Common myeloid progenitor, CD34-positive (primary cell): ENCODE measurements around the gene CHMP2A.

Experiments used
- CTCF ChIA-PET: fragments of 350-600 bp; sonication (Branson Sonifier 250); formaldehyde crosslinking; loops from one replicate; lab custom pipeline; 2021; ENCODE audit warnings: antibody characterized with exemption; lab: Charles Lee
- POLR2A ChIA-PET: fragments of 350-600 bp; sonication (Branson Sonifier 250); formaldehyde crosslinking; loops from one replicate; lab custom pipeline; 2021; ENCODE audit warnings: antibody characterized with exemption; lab: Charles Lee
- DNase-seq, 3 donors: peaks; one replicate each; pipeline versions ENCODE4 v3.0.0 to v3.0.0-alpha.2; 2013
- H3K27ac ChIP-seq, 2 experiments: 1 replicate in 1 of 2; 2 replicates in 1 of 2; pipeline ENCODE4 v1.7.0; 2013; ENCODE audit warnings: inconsistent platforms in 2 of 2, low read length in 2 of 2, mild to moderate bottlenecking in 2 of 2, low read depth in 1 of 2, moderate library complexity in 1 of 2; ENCODE audit not compliant: severe bottlenecking in 2 of 2, insufficient read depth in 1 of 2, poor library complexity in 1 of 2
- H3K27me3 ChIP-seq, 5 experiments: replicated peaks in 2 of 5; 1 replicate in 3 of 5; 2 replicates in 2 of 5; pipeline versions ENCODE4 v1.6.1 to v1.7.0; 2013; ENCODE audit warnings: low read length in 4 of 5, mild to moderate bottlenecking in 2 of 5, moderate library complexity in 2 of 5, inconsistent platforms in 1 of 5; ENCODE audit not compliant: insufficient read depth in 5 of 5, control insufficient read depth in 4 of 5
- H3K36me3 ChIP-seq, 4 experiments: 1 replicate in 2 of 4; 2 replicates in 2 of 4; pipeline versions ENCODE4 v1.6.1 to v1.7.0; 2013; ENCODE audit warnings: low read length in 3 of 4, control low read depth in 1 of 4, mild to moderate bottlenecking in 1 of 4; ENCODE audit not compliant: control insufficient read depth in 4 of 4, insufficient read depth in 4 of 4
- H3K4me1 ChIP-seq, 4 experiments: 1 replicate in 3 of 4; 2 replicates in 1 of 4; pipeline versions ENCODE4 v1.6.1 to v1.7.1; 2013; ENCODE audit warnings: low read length in 3 of 4, mild to moderate bottlenecking in 3 of 4, control low read depth in 1 of 4, inconsistent platforms in 1 of 4, moderate library complexity in 1 of 4; ENCODE audit not compliant: control insufficient read depth in 4 of 4, insufficient read depth in 4 of 4; ENCODE audit errors: control extremely low read depth in 1 of 4
- H3K4me3 ChIP-seq, 7 experiments: 1 replicate in 4 of 7; 2 replicates in 3 of 7; pipeline versions ENCODE4 v1.5.1 to v1.7.0; 2013; ENCODE audit warnings: mild to moderate bottlenecking in 7 of 7, low read length in 6 of 7, moderate library complexity in 6 of 7, inconsistent platforms in 2 of 7, low read depth in 2 of 7, control low read depth in 1 of 7; ENCODE audit not compliant: insufficient read depth in 4 of 7, control insufficient read depth in 1 of 7; ENCODE audit errors: extremely low read depth in 1 of 7
- H3K9me3 ChIP-seq, 5 experiments: 1 replicate in 4 of 5; 2 replicates in 1 of 5; pipeline versions ENCODE4 v1.6.1 to v1.7.1; 2013; ENCODE audit warnings: low read length in 4 of 5, mild to moderate bottlenecking in 2 of 5, inconsistent platforms in 1 of 5, low read depth in 1 of 5, moderate library complexity in 1 of 5; ENCODE audit not compliant: control insufficient read depth in 4 of 5, insufficient read depth in 2 of 5; ENCODE audit errors: control extremely low read depth in 1 of 5
- WGBS: methylation state at CpG from one replicate; pipeline ENCODE4 v1.1.5; 2013; ENCODE audit not compliant: insufficient coverage; 5-methylcytosine and 5-hydroxymethylcytosine counted together

Gene CHMP2A

DNA sequence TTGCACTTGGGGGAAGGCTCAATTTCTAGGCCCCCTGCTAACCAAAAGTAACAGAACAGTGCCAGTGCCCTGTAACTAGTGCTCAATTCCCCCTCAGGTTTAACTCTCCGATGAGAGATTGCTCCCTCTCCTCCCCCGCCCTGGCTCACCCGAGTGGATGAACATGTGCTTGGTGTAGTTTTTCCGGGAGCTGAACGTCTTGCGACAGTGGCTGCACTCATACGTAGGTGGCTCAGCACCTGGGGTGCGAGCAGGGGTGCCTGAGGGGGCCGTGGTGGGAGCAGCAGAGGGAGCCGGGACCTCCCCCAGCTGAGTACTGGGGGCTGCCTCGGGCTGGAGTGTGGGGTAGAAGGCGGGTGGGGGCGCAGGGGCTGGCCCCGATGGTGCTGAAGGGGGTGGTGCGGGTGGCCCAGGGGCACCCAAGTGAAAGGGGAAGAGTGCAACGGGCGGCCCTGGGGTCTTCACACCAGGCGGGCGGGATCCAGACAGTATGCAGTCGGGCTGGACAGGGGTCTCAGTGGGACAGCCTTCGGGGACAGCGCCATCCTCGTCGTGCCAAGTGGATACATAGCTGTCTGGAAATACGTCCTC lies 38.6 kb downstream of the CHMP2A start:
- peaks cover 0 to 48% (median 43%) of the 10 kb centered on the region in 4 experiments for H3K4me1 ChIP-seq
- 97% methylated on average over 24 of the region's 25 CpGs for WGBS
- ChIA-PET CTCF (interaction anchor here (5.4 to 8.8 kb wide), 3 partner anchors 38 to 62 kb away, joined by 33 to 139 read pairs (median 59); partner anchors contain the start of genes CHMP2A and UBE2M), POLR2A (no interaction called here)
- H3K27ac ChIP-seq = no peak overlapping the region
- no peak for DNase-seq
- no peak overlapping the region for H3K4me3 ChIP-seq
- H3K9me3 ChIP-seq = no peaks in the 10 kb centered on the region
- H3K27me3 ChIP-seq = no peaks in the 10 kb centered on the region
- H3K36me3 ChIP-seq = peaks cover 0 to 23% (median 18%) of the 10 kb centered on the region in 4 experiments

GRCh38 chr19:58515259-58515658 lies 39.6 kb downstream of the CHMP2A start:
- no peaks in the 10 kb centered on the region for H3K27me3 ChIP-seq
- 100% methylated on average over 1 of the region's 2 CpGs for WGBS
- ChIA-PET CTCF (interaction anchor here (1.4 to 8.8 kb wide), 2 partner anchors 38 to 63 kb away, joined by 5 to 139 read pairs; no protein-coding TSS in a partner anchor), POLR2A (no interaction called here)
- no peaks in the 10 kb centered on the region for H3K9me3 ChIP-seq
- no peak overlapping the region for H3K4me3 ChIP-seq
- no peak overlapping the region for H3K27ac ChIP-seq
- H3K36me3 ChIP-seq = peaks cover 0 to 26% (median 18%) of the 10 kb centered on the region in 4 experiments
- peaks cover 0 to 43% (median 38%) of the 10 kb centered on the region in 4 experiments for H3K4me1 ChIP-seq
- DNase-seq = no peak

DNA sequence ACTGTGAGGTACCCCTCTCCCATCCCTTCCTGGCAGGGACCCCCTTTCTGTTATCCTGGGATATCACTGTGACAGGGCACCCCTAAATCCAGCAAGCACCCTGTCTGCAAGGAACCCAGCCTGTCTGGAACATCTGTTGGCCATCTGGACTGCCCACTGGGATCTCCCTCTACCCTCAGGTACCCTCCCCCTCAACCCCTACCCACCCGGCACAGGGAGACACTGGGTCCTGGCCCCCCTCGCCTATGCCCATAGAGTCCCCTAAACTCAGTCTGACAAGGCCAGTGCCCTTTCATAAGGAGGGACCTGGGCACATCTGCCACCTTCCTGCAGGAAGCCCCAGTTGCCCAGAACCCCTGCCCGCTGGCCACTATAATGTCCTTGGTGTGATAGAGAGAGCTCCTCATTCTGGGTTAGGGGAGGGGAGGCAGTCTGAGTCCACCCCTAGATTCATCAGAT lies 40.3 kb downstream of the CHMP2A start:
- no peaks in the 10 kb centered on the region for H3K9me3 ChIP-seq
- peak overlapping the region in 6 of 7 experiments; percentile 26 to 69 (median 54) for H3K4me3 ChIP-seq
- DNase-seq = no peak
- WGBS = 69% methylated on average over 2 of the region's 3 CpGs
- ChIA-PET CTCF (interaction anchor here (0.7 to 8.8 kb wide), 7 partner anchors 13 to 66 kb away, joined by 4 to 139 read pairs (median 5); no protein-coding TSS in a partner anchor), POLR2A (no interaction called here)
- no peaks in the 10 kb centered on the region for H3K27me3 ChIP-seq
- H3K36me3 ChIP-seq = peaks cover 0 to 26% (median 18%) of the 10 kb centered on the region in 4 experiments
- peaks cover 0 to 38% (median 34%) of the 10 kb centered on the region in 4 experiments for H3K4me1 ChIP-seq
- H3K27ac ChIP-seq = peak overlapping the region; percentile 25 to 69

DNA sequence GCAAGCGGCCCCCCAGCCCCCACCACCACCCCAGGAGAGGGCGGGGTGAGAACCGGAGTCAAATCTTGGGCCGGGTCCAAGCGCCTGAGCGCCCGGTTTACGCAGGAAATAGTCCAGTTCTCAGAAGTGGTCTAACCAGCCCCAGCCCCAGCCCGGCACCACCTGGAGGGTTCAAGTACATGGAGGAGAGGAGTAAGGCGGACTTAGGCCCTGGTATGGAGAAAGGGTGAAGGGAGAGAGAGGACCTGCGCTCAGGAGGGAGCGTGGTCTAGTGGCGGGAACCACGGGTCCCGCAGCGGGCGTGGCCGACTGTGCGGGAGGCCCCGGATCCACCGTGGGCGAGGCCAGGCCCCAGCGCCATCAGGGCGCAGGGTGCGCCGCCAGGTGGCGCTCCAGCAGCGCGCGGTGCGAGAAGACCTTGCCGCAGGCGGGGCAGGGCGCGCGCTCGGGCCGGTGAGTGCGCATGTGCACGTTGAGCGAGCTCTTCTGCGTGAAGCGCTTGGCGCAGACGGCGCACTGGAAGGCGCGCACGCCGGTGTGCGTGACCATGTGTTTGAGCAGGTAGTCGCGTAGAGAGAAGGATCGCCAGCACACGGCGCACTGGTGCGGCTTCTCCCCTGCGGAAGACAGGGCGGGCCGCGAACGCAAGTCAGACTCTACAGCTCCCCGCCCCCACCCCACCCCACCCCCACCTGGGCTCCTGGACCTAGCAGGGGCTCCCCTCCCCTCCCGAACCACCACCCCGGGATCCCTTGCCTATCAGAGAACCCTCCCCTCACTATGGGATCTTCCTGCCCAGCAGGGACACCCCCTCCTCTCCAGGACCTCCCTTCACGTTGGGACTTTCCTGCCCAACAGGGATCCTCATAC lies 41.0 kb downstream of the CHMP2A start:
- Histone ChIP-seq H3K4me3 (peak overlapping the region in 6 of 7 experiments; percentile 29 to 69 (median 54)), H3K27ac (peak overlapping the region; percentile 25 to 69), H3K27me3 (no peaks in the 10 kb centered on the region), H3K9me3 (no peaks in the 10 kb centered on the region), H3K4me1 (peaks cover 0 to 34% (median 32%) of the 10 kb centered on the region in 4 experiments), H3K36me3 (peaks cover 0 to 26% (median 18%) of the 10 kb centered on the region in 4 experiments)
- peak; percentile 93 to 96 (median 94) for DNase-seq
- 4% methylated on average over 51 of the region's 66 CpGs for WGBS
- CTCF ChIA-PET = interaction anchor here (0.5 to 2.1 kb wide), 8 partner anchors 9 to 67 kb away, joined by 3 to 7 read pairs (median 5); no protein-coding TSS in a partner anchor
- POLR2A ChIA-PET = no interaction called here

GRCh38 chr19:58513213-58513693 lies 41.7 kb downstream of the CHMP2A start:
- WGBS = 95% methylated on average over 7 of the region's 10 CpGs
- Histone ChIP-seq H3K27ac (peak overlapping the region in 1 of 2 experiments; percentile 58), H3K27me3 (no peaks in the 10 kb centered on the region), H3K9me3 (no peaks in the 10 kb centered on the region), H3K36me3 (peaks cover 0 to 26% (median 18%) of the 10 kb centered on the region in 4 experiments), H3K4me1 (peaks cover 0 to 28% (median 26%) of the 10 kb centered on the region in 4 experiments), H3K4me3 (no peak overlapping the region)
- DNase-seq = no peak
- POLR2A ChIA-PET = no interaction called here
- CTCF ChIA-PET = interaction anchor here (0.5 to 2.1 kb wide), 4 partner anchors 8 to 68 kb away, joined by 3 to 7 read pairs (median 3); no protein-coding TSS in a partner anchor

GRCh38 chr19:58511353-58512208 lies 43.3 kb downstream of the CHMP2A start, which contains the start of gene SLC27A5:
Gene SLC27A5, minus strand, starts transcription at chr19:58511992. Its CDS starts 37 bp downstream, at chr19:58511955.
- no peaks in the 10 kb centered on the region for H3K27me3 ChIP-seq
- peaks cover 0 to 3% (median 0%) of the 10 kb centered on the region in 5 experiments for H3K9me3 ChIP-seq
- WGBS = 98% methylated on average over 25 of the region's 25 CpGs
- peaks cover 0 to 18% (median 15%) of the 10 kb centered on the region in 4 experiments for H3K4me1 ChIP-seq
- H3K36me3 ChIP-seq = peaks cover 0 to 16% (median 10%) of the 10 kb centered on the region in 4 experiments
- ChIA-PET CTCF (interaction anchor here (2.1 kb wide), 1 partner anchor 11 kb away, joined by 10 read pairs; no protein-coding TSS in a partner anchor), POLR2A (interaction anchor here (0.6 kb wide), 1 partner anchor 33 kb away, joined by 3 read pairs; no protein-coding TSS in a partner anchor)
- no peak within 1 kb of the TSS for H3K4me3 ChIP-seq
- no peak for DNase-seq
- H3K27ac ChIP-seq = no peak within 1 kb of the TSS
